IMR-90 (cell line): ENCODE measurements around the gene DALRD3.

Experiments used
- BHLHE40 ChIP-seq: fragments of 150-350 bp; IDR thresholded peaks from 2 replicates; pipeline ENCODE4 v1.6.1; 2016; ENCODE audit warnings: mild to moderate bottlenecking, low read depth, low read length
- CTCF ChIP-seq: conservative IDR thresholded peaks from 2 replicates; pipeline ENCODE4 v1.5.1; 2012; ENCODE audit warnings: mild to moderate bottlenecking, low read depth, low read length, improper control_type of control experiment
- POLR2A ChIP-seq: IDR thresholded peaks from 2 replicates; pipeline ENCODE4 v1.6.1; 2012; ENCODE audit warnings: mild to moderate bottlenecking, low read depth, low read length
- RAD21 ChIP-seq: IDR thresholded peaks from 2 replicates; pipeline ENCODE4 v1.6.1; 2012; ENCODE audit warnings: low read length, improper control_type of control experiment
- SMC3 ChIP-seq: fragments of 150-350 bp; IDR thresholded peaks from 2 replicates; pipeline ENCODE4 v1.6.1; 2016; ENCODE audit warnings: low read depth, mild to moderate bottlenecking, antibody characterized with exemption, low read length, moderate library complexity

DNA sequence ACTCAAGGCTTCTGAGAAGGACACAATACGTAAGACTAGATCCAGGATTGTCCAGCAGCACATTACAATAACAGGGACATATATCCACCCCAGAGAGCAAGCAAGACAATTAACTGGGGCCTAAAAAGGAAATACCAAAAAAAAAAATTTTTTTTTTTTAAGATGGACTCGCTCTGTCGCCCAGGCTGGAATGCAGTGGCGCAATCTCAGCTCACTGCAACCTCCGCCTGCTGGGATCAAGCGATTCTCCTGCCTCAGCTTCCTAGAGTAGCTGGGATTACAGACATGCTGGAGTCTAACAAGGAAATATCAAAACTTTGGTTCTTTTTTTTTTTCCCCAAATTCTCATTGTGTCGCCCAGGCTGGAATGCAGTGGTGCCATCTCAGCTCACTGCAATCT lies 39.6 kb upstream of the DALRD3 start:
- TF ChIP-seq BHLHE40 = no peak
- no peak for TF ChIP-seq SMC3
- TF ChIP-seq CTCF = no peak
- no peak for TF ChIP-seq POLR2A
- no peak for TF ChIP-seq RAD21
